Prostate gland (tissue), 2 donors: Measurements from ENCODE around the gene BTC.

Source experiments
- CTCF ChIP-seq, 4 experiments: fragments of 200-600 bp in 2 of 4; fragments of 450-650 bp in 2 of 4; sonication (generic) in 2 of 4; IDR thresholded peaks; 1 replicate in 3 of 4; 2 replicates in 1 of 4; pipeline ENCODE4 v1.5.1; 2016 to 2019; ENCODE audit warnings: antibody characterized with exemption in 4 of 4, mild to moderate bottlenecking in 2 of 4, moderate library complexity in 2 of 4
- POLR2A ChIP-seq: fragments of 450-650 bp; IDR thresholded peaks from one replicate; pipeline ENCODE4 v1.6.1; 2016; ENCODE audit warnings: antibody characterized with exemption, mild to moderate bottlenecking

DNA sequence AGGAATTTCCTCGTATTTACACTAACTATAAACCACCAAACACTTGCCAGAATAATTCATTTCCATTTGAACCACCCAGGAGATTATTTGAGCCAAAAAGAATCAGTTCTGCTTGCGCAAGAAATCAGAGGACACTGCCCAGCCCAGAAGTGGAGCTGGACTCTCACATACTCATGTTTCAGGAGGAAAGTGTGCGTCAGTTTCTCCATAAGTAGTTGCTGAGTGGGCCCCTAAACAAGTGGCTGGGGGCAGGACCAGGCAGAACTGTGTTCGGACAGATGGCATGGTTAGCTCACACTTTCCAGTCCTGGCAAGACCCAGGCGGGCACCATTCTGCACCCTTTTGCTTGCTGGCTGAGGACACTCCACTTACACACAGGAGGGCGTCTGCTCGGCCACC is 38.8 kb downstream of the BTC start:
- TF ChIP-seq CTCF (IDR thresholded peaks at IDR 0.05), result no peak
- no peak for TF ChIP-seq POLR2A
